ENCODE results near the gene FAF1. TPM values are rescaled to one million over a fixed set of nuclear protein-coding genes. Genes with fewer than 3 reads are reported as not detected.

FAF1 gene
- total and polyA plus RNA-seq, 8 donors, result 20.1 to 144 (median 27.4) TPM

DNA sequence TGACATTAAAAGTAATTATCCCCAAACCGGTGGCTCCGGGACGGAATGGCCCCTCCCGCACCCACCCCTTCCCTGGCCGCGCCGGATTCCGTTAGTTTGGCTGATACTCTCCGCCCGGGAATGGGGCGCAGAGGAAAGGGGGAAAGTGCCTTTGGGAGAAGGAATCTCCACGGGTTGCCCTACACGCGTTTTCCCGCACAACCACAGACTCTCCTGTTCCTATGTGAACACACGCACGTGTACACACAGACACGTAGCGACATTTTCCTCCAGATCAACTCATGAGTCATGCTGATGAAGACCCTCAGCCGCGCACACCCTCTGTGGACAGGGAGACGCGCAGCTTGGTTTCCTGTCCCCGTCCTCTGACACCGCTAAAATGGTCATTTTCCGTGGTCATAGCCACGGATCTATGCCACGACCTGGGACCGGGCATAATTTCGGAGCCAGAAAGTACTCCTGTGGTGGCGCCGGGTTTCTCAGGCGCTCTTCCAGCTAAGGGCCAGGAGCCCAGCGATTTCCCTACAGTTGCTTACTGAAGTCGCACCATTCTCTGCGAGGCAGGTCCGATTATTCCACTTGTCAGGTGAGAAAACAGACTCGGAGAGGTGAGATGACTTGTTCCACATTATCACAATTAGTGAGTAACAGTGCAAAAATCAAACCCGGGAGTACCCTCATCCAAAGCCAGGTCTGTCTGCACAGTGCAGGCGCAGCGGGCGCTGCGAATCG is 532.8 kb downstream of the FAF1 start:
- Histone ChIP-seq H3K4me3 (no peak overlapping the region), H3K27me3 (peaks cover 66 to 100% (median 97%) of the 10 kb centered on the region in 3 donors), H3K27ac (no peak overlapping the region), H3K9me3 (peaks cover 0 to 13% (median 0%) of the 10 kb centered on the region in 4 donors), H3K36me3 (no peaks in the 10 kb centered on the region), H3K4me1 (peaks cover 44 to 69% (median 56%) of the 10 kb centered on the region in 4 donors)
- TF ChIP-seq EP300 (IDR thresholded peaks at IDR 0.05), result no peak
- no peak for TF ChIP-seq POLR2AphosphoS5 (IDR thresholded peaks at IDR 0.05)
- TF ChIP-seq POLR2A (IDR thresholded peaks at IDR 0.05), result no peak
- TF ChIP-seq, protein P1, sequence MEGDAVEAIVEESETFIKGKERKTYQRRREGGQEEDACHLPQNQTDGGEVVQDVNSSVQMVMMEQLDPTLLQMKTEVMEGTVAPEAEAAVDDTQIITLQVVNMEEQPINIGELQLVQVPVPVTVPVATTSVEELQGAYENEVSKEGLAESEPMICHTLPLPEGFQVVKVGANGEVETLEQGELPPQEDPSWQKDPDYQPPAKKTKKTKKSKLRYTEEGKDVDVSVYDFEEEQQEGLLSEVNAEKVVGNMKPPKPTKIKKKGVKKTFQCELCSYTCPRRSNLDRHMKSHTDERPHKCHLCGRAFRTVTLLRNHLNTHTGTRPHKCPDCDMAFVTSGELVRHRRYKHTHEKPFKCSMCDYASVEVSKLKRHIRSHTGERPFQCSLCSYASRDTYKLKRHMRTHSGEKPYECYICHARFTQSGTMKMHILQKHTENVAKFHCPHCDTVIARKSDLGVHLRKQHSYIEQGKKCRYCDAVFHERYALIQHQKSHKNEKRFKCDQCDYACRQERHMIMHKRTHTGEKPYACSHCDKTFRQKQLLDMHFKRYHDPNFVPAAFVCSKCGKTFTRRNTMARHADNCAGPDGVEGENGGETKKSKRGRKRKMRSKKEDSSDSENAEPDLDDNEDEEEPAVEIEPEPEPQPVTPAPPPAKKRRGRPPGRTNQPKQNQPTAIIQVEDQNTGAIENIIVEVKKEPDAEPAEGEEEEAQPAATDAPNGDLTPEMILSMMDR (IDR thresholded peaks at IDR 0.05), result no peak
- intact Hi-C loops (cut with DNase I; ENCODE audit: low total_unique reads), result no loop called here
- DNase-seq, result peak in 1 of 2 donors; percentile 22
- 4 to 8% (median 6%) methylated on average over 37 to 44 of the region's 44 CpGs for WGBS, 5 donors

GRCh38 chr1:50426702-50427085 is 533.4 kb downstream of the FAF1 start:
- Histone ChIP-seq H3K4me3 (no peak overlapping the region), H3K4me1 (peaks cover 45 to 75% (median 58%) of the 10 kb centered on the region in 4 donors), H3K27me3 (peaks cover 70 to 100% (median 97%) of the 10 kb centered on the region in 3 donors), H3K9me3 (peaks cover 0 to 13% (median 0%) of the 10 kb centered on the region in 4 donors), H3K36me3 (no peaks in the 10 kb centered on the region), H3K27ac (no peak overlapping the region)
- DNase-seq, result peak in 1 of 2 donors; percentile 23
- 3 to 6% (median 5%) methylated on average over 27 to 28 of the region's 28 CpGs for WGBS, 5 donors
- TF ChIP-seq EP300 (IDR thresholded peaks at IDR 0.05) (no peak), POLR2AphosphoS5 (IDR thresholded peaks at IDR 0.05) (no peak), POLR2A (IDR thresholded peaks at IDR 0.05) (no peak)
- intact Hi-C loops (cut with DNase I; ENCODE audit: low total_unique reads), result no loop called here

DNA sequence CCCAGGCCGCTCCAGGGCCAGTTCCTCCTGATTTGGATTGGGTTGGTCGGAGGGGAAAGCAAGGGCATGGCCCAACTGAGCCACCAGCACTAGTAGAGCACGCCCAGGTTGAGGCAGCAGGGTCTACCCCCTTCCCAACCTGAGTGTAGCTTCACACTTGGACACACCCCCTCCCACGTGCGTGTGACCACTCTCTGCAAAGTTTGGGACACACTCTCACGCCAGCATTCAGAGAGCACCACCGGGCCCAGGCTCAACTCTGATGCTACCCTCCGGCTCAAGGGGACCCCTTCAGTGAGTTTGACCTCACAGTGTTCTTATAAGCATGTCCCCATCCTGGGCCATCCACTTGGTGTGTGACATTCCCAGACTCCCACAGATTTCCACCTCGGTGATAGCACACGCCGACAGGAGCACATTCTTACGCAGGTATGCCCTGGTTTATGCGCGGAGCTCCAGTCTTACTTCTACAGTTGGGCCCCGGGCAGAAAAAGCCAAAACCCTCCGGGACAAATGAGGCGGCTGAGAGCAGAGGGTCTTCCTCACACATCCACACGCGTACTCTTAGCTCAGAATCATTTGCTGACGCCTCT is 533.9 kb downstream of the FAF1 start:
- WGBS, 5 donors, result 12 to 19% (median 14%) methylated on average over 11 to 20 of the region's 20 CpGs
- no peaks in the 10 kb centered on the region for H3K36me3 ChIP-seq
- intact Hi-C loops (cut with DNase I; ENCODE audit: low total_unique reads), result no loop called here
- TF ChIP-seq EP300 (IDR thresholded peaks at IDR 0.05) (no peak), POLR2AphosphoS5 (IDR thresholded peaks at IDR 0.05) (no peak), POLR2A (IDR thresholded peaks at IDR 0.05) (no peak)
- TF ChIP-seq, protein P1 (IDR thresholded peaks at IDR 0.05), result no peak
- no peak overlapping the region for H3K4me3 ChIP-seq
- H3K9me3 ChIP-seq, result peaks cover 0 to 13% (median 0%) of the 10 kb centered on the region in 4 donors
- DNase-seq, result peak in 1 of 2 donors; percentile 11
- H3K27me3 ChIP-seq, result peaks cover 72 to 100% (median 99%) of the 10 kb centered on the region in 3 donors
- H3K4me1 ChIP-seq, result peaks cover 47 to 80% (median 60%) of the 10 kb centered on the region in 4 donors
- H3K27ac ChIP-seq, result no peak overlapping the region

GRCh38 chr1:50425376-50426107 is 534.5 kb downstream of the FAF1 start:
- WGBS, 5 donors, result 7 to 12% (median 11%) methylated on average over 28 to 34 of the region's 34 CpGs

More at GRCh38 chr1:50425376-50426107, 534.5 kb downstream of the FAF1 start:
- Histone ChIP-seq H3K4me1 (peaks cover 51 to 82% (median 65%) of the 10 kb centered on the region in 4 donors), H3K36me3 (no peaks in the 10 kb centered on the region), H3K27me3 (peaks cover 74 to 100% (median 99%) of the 10 kb centered on the region in 3 donors), H3K4me3 (peak overlapping the region in 1 of 4 donors; percentile 44), H3K27ac (no peak overlapping the region), H3K9me3 (peaks cover 0 to 13% (median 0%) of the 10 kb centered on the region in 4 donors)
- TF ChIP-seq, protein P1 (IDR thresholded peaks at IDR 0.05), result no peak
- TF ChIP-seq POLR2A (IDR thresholded peaks at IDR 0.05) (no peak), EP300 (IDR thresholded peaks at IDR 0.05) (no peak), POLR2AphosphoS5 (IDR thresholded peaks at IDR 0.05) (no peak)
- DNase-seq, result peak in 1 of 2 donors; percentile 24
- intact Hi-C loops (cut with DNase I; ENCODE audit: low total_unique reads), result no loop called here
